HG03378 (cell line): ENCODE measurements around the gene KAZN.
"Not testable (repeated sequence)": the region's sequence is repeated elsewhere in the genome, so short reads cannot be mapped to it uniquely, and the experiment has no call there.

Source experiments
- ATAC-seq: cut with Tn5 transposase; IDR thresholded peaks from one replicate; pipeline ENCODE4 v1.9.1; 2021; ENCODE audit warnings: mild to moderate bottlenecking, moderate library complexity; ENCODE audit not compliant: unreplicated experiment

The KAZN gene

GRCh38 chr1:14962407-14962806 lies 363.9 kb downstream of the KAZN start:
- ATAC-seq: no peak

GRCh38 chr1:14963791-14964710 lies 365.6 kb downstream of the KAZN start:
- not testable (repeated sequence) for ATAC-seq

GRCh38 chr1:14964711-14965055 lies 366.2 kb downstream of the KAZN start:
- ATAC-seq: no peak

- ATAC-seq: no peak
Measured at GRCh38 chr1:14968251-14968851, 369.9 kb downstream of the KAZN start.

- no peak for ATAC-seq
Measured at GRCh38 chr1:14969006-14969405, 370.5 kb downstream of the KAZN start.

GRCh38 chr1:14970115-14970798 lies 371.8 kb downstream of the KAZN start:
- no peak for ATAC-seq

GRCh38 chr1:14970799-14971141 lies 372.3 kb downstream of the KAZN start:
- ATAC-seq: no peak

GRCh38 chr1:14971221-14971620 lies 372.7 kb downstream of the KAZN start:
- no peak for ATAC-seq

GRCh38 chr1:14972107-14972506 lies 373.6 kb downstream of the KAZN start:
- ATAC-seq: no peak

- no peak for ATAC-seq
Measured at GRCh38 chr1:14973773-14974172, 375.3 kb downstream of the KAZN start.

- no peak for ATAC-seq
Measured at GRCh38 chr1:14974361-14974760, 375.9 kb downstream of the KAZN start.

GRCh38 chr1:14975119-14975518 lies 376.6 kb downstream of the KAZN start:
- ATAC-seq: no peak

- no peak for ATAC-seq
Measured at GRCh38 chr1:14976256-14976655, 377.8 kb downstream of the KAZN start.

GRCh38 chr1:14977338-14977931 lies 378.9 kb downstream of the KAZN start:
- no peak for ATAC-seq

GRCh38 chr1:14980621-14981218 lies 382.2 kb downstream of the KAZN start:
- no peak for ATAC-seq

- no peak for ATAC-seq
Measured at GRCh38 chr1:14982029-14982428, 383.5 kb downstream of the KAZN start.

GRCh38 chr1:14983277-14983676 lies 384.8 kb downstream of the KAZN start:
- no peak for ATAC-seq

- ATAC-seq: no peak
Measured at GRCh38 chr1:14986168-14986567, 387.7 kb downstream of the KAZN start.

GRCh38 chr1:14987829-14988603 lies 389.5 kb downstream of the KAZN start:
- no peak for ATAC-seq

- no peak for ATAC-seq
Measured at GRCh38 chr1:14988636-14989035, 390.2 kb downstream of the KAZN start.
